ENCODE data around the gene NEK7. TPM values are rescaled to one million over a fixed set of nuclear protein-coding genes. Genes with fewer than 3 reads are reported as not detected.

The NEK7 gene
- total and polyA plus RNA-seq, 9 donors, result 25.0 to 87.0 (median 61.3) TPM

DNA sequence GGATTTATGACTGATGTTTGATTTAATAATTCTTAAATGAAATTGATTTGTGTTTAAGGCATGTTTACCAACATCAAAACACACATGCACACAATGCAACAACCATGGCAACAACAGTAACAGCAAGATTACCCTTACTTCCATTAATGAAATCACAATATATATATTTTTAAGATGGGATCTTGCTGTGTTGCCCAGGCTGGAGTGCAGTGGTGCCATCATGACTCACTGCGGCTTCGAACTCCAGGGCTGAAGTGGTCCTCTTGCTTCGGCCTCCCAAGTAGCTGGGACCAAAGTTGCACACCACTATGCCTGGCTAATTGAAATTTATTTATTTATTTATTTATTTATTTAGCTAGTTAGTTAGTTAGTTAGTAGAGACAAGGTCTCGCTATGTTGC lies 27.7 kb downstream of the NEK7 start:
- no peak for DNase-seq
- Histone ChIP-seq H3K27me3 (no peaks in the 10 kb centered on the region), H3K9me3 (no peaks in the 10 kb centered on the region), H3K4me3 (no peak overlapping the region), H3K36me3 (no peaks in the 10 kb centered on the region), H3K27ac (no peak overlapping the region), H3K4me1 (ENCODE audit: insufficient read depth) (peaks cover 13% of the 10 kb centered on the region)
- intact Hi-C loops (cut with DNase I), result no loop called here
- 96 to 98% (median 96%) methylated on average over 4 of the region's 4 CpGs for WGBS, 3 donors
- TF ChIP-seq, protein P1, sequence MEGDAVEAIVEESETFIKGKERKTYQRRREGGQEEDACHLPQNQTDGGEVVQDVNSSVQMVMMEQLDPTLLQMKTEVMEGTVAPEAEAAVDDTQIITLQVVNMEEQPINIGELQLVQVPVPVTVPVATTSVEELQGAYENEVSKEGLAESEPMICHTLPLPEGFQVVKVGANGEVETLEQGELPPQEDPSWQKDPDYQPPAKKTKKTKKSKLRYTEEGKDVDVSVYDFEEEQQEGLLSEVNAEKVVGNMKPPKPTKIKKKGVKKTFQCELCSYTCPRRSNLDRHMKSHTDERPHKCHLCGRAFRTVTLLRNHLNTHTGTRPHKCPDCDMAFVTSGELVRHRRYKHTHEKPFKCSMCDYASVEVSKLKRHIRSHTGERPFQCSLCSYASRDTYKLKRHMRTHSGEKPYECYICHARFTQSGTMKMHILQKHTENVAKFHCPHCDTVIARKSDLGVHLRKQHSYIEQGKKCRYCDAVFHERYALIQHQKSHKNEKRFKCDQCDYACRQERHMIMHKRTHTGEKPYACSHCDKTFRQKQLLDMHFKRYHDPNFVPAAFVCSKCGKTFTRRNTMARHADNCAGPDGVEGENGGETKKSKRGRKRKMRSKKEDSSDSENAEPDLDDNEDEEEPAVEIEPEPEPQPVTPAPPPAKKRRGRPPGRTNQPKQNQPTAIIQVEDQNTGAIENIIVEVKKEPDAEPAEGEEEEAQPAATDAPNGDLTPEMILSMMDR (IDR thresholded peaks at IDR 0.05), result no peak
- no peak for TF ChIP-seq POLR2A (IDR thresholded peaks at IDR 0.05)
- no peak for TF ChIP-seq EP300 (IDR thresholded peaks at IDR 0.05)

DNA sequence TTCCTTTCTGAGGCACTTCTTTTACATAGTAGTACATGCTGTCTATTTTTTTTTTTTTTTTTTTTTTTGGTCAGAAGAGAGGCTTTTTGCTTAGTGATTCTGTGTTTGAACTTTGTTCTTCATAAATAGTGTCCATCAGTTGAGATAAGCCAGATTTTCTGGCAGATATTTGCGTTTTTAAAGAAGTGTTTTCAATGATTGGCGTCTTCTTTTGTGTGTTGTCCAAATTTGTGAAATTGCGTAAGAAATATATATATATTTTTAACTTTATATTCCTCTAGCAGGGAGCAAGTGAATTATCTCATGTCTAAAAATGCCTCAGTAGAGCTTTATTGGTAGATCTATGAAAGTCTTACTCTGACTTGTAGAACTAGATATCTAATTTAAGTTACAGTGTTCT lies 28.3 kb downstream of the NEK7 start:
- H3K4me1 ChIP-seq (ENCODE audit: insufficient read depth), result peaks cover 12% of the 10 kb centered on the region
- no peak for DNase-seq
- H3K27ac ChIP-seq, result no peak overlapping the region
- no peak for TF ChIP-seq EP300 (IDR thresholded peaks at IDR 0.05)
- TF ChIP-seq, protein P1 (IDR thresholded peaks at IDR 0.05), result no peak
- H3K36me3 ChIP-seq, result no peaks in the 10 kb centered on the region
- H3K27me3 ChIP-seq, result no peaks in the 10 kb centered on the region
- H3K9me3 ChIP-seq, result no peaks in the 10 kb centered on the region
- WGBS, 3 donors, result 74 to 84% (median 80%) methylated on average over 3 of the region's 3 CpGs
- intact Hi-C loops (cut with DNase I), result no loop called here
- H3K4me3 ChIP-seq, result no peak overlapping the region

DNA sequence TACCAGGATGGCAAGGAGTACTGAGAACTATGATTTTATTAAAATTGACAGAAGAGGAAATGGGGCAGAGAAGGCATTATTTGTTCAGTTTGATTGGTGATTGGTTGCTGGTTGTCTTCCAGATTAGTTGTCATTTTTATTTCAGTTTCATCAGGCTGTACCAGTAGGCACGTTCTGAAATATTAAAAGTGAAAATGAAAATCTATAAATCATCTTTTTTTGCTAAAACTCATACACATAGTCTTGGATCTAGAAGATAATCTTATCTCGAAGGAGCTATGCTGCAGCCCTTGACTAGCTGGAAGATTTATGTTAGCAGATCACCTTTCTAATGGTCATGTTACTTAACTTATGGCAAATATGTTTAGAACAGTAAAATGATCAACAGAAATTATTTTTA lies 29.0 kb downstream of the NEK7 start:
- 56 to 67% (median 63%) methylated on average over 2 of the region's 2 CpGs for WGBS, 3 donors

DNA sequence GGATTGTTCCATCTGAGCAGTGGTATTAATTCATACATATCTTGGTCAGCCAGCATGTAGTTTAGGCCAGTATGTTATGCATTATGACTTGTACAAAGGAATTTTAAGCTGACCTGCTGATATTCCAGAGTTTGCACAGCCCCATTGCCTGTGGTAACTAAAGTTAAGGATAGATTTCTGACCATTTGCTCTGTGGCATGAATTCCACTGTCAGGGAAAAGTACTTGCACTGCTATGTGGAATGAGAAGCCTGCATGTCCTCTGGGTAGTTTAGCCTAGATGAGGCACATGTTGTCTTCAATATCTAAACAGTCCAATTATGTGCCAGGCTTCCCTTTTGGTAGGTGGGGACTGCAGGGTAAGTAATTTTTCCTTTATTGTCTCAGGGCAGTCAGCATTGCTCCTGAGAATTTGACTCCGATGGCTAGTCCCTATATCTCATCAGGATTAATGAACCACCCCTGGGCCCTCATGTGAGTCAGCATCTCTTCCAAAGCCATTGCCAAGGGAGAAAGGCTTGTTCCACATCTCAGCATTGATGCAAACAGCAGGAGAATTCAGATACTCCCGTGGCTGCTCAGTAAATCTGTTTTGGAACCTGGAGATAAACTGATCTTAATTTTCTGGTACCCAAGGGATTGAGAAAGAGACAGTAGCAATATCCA lies 30.2 kb downstream of the NEK7 start:
- WGBS, 3 donors, result 86 to 98% (median 94%) methylated on average over 2 of the region's 2 CpGs
- H3K36me3 ChIP-seq, result no peaks in the 10 kb centered on the region
- no peaks in the 10 kb centered on the region for H3K27me3 ChIP-seq
- H3K9me3 ChIP-seq, result no peaks in the 10 kb centered on the region
- no peak for DNase-seq
- H3K27ac ChIP-seq, result no peak overlapping the region
- no peak for TF ChIP-seq POLR2A (IDR thresholded peaks at IDR 0.05)
- TF ChIP-seq, protein P1 (IDR thresholded peaks at IDR 0.05), result no peak
- TF ChIP-seq EP300 (IDR thresholded peaks at IDR 0.05), result no peak
- peaks cover 11% of the 10 kb centered on the region for H3K4me1 ChIP-seq (ENCODE audit: insufficient read depth)
- intact Hi-C loops (cut with DNase I), result no loop called here
- H3K4me3 ChIP-seq, result no peak overlapping the region

More for the DNA sequence above, 29.0 kb downstream of the NEK7 start:
- TF ChIP-seq POLR2A (IDR thresholded peaks at IDR 0.05) (no peak), EP300 (IDR thresholded peaks at IDR 0.05) (no peak)
- TF ChIP-seq, protein P1 (IDR thresholded peaks at IDR 0.05), result no peak
- Histone ChIP-seq H3K4me3 (no peak overlapping the region), H3K36me3 (no peaks in the 10 kb centered on the region), H3K27ac (no peak overlapping the region), H3K9me3 (no peaks in the 10 kb centered on the region), H3K4me1 (ENCODE audit: insufficient read depth) (peaks cover 11% of the 10 kb centered on the region), H3K27me3 (no peaks in the 10 kb centered on the region)
- no peak for DNase-seq
- intact Hi-C loops (cut with DNase I), result no loop called here

Data from ovary (tissue), 9 donors.